GM12875 (cell line): Measurements from ENCODE around the gene SP2.

Experiments used
- H3K4me3 ChIP-seq: one replicate; pipeline ENCODE4 v1.5.1; 2011; ENCODE audit warnings: low read depth, low read length, control low read depth
- TF ChIP-seq, protein P1 (sequence below): IDR thresholded peaks from 2 replicates; pipeline ENCODE4 v1.5.1; 2011; ENCODE audit warnings: low read depth, mild to moderate bottlenecking, control low read depth, inconsistent platforms, low read length, moderate library complexity, borderline replicate concordance; ENCODE audit not compliant: insufficient read depth

The SP2 gene

DNA sequence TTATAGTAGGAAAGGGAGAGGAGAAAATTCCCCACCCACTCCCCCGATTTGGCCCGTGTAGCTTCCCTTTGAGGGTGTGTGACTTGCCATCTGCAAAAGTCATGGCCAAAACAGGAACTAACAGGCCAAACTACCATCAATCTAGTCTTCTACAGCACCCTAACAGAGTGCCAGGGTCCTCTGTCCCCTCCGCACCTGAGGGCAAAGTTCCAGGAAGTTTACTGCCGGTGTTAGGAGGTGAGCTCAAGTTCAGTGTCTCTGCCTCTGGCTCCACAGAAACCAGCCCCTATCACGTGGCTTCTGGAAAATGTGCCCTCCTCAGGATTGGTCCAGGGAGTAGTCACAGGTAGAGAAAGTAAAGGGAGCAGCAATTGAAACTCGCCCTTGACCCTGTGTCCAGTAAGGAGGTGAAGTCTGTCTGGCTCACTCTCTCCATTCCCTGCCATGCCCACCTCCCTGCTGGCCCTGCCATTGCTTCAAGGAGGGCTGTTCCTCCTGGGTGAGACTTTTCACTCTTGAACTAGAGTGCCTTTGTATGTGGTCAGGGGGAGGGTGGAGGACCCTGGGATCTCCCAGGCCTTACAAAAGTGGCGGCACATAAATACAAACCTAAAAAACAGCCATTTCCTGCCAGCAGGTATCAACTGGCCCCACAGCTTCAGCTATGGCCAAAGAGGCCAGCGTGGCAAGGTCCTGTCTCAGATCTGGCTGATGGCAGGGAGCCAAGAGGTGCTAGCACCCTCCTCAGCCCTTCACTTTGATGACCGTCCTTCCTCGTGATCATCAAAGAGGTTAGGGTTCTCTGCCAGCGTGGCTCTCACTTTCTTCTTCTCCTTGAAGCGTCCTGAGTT, 56.4 kb downstream of the SP2 start:
- TF ChIP-seq, protein P1, sequence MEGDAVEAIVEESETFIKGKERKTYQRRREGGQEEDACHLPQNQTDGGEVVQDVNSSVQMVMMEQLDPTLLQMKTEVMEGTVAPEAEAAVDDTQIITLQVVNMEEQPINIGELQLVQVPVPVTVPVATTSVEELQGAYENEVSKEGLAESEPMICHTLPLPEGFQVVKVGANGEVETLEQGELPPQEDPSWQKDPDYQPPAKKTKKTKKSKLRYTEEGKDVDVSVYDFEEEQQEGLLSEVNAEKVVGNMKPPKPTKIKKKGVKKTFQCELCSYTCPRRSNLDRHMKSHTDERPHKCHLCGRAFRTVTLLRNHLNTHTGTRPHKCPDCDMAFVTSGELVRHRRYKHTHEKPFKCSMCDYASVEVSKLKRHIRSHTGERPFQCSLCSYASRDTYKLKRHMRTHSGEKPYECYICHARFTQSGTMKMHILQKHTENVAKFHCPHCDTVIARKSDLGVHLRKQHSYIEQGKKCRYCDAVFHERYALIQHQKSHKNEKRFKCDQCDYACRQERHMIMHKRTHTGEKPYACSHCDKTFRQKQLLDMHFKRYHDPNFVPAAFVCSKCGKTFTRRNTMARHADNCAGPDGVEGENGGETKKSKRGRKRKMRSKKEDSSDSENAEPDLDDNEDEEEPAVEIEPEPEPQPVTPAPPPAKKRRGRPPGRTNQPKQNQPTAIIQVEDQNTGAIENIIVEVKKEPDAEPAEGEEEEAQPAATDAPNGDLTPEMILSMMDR: no peak
- H3K4me3 ChIP-seq: no peak overlapping the region

DNA sequence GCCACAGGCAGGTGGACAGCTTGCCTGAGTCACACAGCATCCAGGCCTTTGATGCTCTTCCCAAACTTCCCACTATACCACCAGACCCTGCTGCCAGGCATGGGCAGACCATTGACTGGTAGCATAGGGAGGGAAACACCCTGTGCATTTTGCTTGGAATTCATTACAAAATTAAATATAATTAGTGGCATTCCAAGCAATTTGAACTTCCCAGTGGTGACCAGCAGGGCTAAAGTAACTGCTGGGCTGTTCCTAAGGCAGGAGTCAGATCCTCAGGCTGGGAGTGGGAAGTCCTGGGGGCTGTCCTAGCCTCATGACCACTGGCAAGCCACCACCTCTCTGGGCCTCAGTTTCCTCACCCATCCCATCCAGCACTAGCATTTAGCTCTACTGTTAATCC, 57.9 kb downstream of the SP2 start:
- TF ChIP-seq, protein P1: no peak

DNA sequence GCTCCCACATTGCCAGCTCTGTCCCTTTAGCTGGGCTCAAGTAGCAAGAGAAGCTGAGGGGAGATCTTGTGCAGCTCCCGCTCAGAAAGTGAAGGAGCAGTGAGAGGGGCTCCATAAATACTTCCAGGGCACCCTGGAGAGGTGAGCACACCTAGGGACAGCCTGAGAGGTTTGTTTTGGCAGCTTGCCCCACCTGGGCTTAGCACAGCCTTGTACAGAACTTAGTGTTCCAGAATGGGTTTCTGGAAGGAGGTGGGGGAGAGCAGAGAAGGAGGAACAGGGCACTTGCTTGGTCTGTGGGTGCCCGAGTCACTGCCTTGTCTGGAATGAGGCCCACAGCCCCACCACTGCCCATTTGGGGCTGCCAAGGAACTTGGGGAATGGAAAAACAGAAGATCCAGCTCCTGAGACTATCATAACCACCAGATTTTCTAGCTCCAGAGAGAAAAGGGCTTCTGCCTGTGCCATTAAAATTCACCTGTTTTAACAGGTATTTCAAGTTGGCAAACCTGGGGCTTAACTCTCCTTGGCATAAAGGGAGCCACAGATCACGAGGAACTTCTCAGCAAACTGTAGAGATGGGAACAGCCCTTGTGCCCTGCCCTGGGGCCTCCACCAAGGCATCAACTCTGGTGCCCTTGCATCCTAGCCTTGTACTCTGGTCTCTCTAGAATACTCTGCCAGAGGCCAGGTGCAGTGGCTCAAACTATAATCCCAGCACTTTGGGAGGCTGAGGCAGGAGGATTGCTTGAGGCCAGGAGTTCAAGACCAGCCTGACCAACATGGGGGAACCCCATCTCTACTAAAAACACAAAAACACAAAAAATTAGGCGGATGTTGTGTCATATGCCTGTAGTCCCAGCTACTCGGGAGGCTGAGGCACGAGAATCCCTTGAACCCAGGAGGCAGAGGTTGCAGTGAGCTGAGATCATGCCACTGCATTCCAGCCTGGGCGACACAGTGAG, 59.7 kb downstream of the SP2 start:
- TF ChIP-seq, protein P1: no peak

More for the DNA sequence above, 57.9 kb downstream of the SP2 start:
- no peak overlapping the region for H3K4me3 ChIP-seq

DNA sequence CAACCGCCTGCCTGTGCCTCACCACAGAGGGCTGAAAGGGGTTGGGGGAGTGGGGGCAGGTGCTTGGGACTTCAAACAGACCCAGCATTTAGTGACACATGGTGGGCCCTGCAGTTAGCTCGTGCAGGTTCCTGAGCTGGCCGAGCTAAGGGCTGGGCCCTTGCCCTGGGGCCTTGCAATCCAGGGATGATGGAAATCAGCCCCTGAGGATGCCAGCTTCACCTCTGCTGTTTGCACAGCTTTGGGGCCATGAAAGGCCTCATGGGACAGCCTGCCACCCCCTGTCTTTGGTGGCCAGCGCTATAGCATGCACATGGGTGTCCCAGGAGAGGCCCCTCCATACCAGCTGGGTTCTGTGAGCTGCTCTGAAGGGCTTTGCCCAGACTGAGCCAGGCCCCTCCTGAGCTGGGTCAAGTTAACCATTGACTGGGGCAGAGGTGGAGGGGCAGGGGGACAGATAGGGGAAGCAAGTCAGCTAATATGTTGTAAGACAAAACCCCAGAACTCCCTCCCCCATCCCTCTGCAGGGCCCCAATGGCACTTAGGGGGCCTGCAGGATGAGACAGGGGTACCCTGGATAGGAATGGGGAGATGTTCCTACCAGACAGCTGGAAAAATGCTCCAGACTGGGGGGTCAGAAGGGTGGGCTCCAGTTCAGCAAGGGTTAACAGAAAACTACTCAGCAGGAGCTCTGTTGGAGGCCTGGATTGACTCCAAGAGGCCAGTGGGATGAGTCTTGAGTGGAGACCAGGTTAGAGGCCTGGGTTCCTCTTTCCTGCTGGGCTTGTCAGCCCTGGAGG, 61.0 kb downstream of the SP2 start:
- TF ChIP-seq, protein P1: no peak
- H3K4me3 ChIP-seq: no peak overlapping the region

More for the DNA sequence above, 59.7 kb downstream of the SP2 start:
- H3K4me3 ChIP-seq: no peak overlapping the region

DNA sequence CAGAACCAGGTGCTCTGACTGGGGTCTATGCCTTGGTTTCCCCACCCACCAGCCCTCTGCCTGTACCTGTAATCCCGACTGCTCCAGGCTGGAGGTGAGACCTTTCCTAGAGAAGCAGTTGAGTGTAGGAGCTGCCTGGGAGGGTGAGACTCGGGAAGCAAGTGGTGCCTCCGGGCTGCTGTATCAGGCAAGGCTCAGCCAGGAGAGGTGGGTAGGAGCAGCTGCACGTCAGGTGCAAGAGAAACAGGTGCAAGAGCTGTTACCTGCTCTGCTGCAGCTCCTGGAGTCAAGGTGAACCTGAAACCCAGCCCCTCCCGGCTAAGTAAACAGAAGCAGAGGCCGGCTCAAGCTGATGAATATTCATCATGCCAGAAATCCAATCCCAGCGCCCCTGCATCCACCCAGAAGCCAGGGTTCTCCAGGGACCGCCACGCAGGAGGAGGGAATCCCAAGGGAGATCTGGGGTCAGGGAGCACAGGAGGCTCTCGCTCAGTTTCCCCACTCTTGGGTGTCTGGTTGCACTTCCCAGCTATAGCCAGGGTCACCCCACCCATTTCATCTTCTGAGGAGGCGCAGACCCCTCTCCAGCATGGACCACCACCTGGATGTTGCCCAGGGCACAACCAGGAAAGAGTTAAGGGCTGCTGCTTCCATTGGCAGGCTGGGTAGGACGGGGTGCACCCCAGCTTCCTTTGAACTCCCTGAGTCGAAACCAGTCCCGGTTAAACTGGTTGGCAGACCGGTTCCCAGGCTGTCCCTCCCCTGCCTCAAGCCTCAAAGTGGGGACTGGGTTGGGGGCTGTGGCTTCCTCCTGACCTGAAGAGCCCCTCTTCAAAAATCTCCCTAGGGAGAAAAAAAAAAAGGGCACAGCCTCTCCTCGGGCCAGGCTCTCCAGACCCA, 61.8 kb downstream of the SP2 start, which contains the start of gene PRR15L:
TSS of gene PRR15L (minus strand) at position 293 of the 900 bp plus-strand sequence. CDS start 4,649 bp downstream, outside the sequence.
- TF ChIP-seq, protein P1: no peak
- H3K4me3 ChIP-seq: no peak within 1 kb of the TSS
